ENCODE results near the gene KCNB1.

GRCh38 chr20:49393803-49394202, 88.7 kb downstream of the KCNB1 start:
- TF ChIP-seq POLR2A (IDR thresholded peaks at IDR 0.05), result no peak
- TF ChIP-seq CTCF (IDR thresholded peaks at IDR 0.05), result no peak
